Fibroblast of lung (primary cell): ENCODE data around the gene MEMO1.

Source experiments
- CTCF ChIP-seq, 2 donors: IDR thresholded peaks in 1 of 2; conservative IDR thresholded peaks in 1 of 2; 1 replicate in 1 of 2; 2 replicates in 1 of 2; pipeline ENCODE4 v1.5.1; 2011 to 2012; ENCODE audit warnings: low read length in 2 of 2, control low read depth in 1 of 2, inconsistent platforms in 1 of 2, low read depth in 1 of 2, mild to moderate bottlenecking in 1 of 2
- EZH2 ChIP-seq: IDR thresholded peaks from 2 replicates; pipeline ENCODE4 v1.5.1; 2012; ENCODE audit warnings: low read length, control low read depth, mild to moderate bottlenecking; ENCODE audit errors: missing control alignments

- TF ChIP-seq CTCF (conservative IDR thresholded peaks at IDR 0.05 in 1 of 2, IDR thresholded peaks at IDR 0.05 in 1 of 2; ENCODE audit: low read depth in 1 of 2, low read length in 2 of 2) (no peak), EZH2 (no peak)
These were observed 179.2 kb downstream of the MEMO1 start for GRCh38 chr2:31831585-31831984.
